ENCODE measurements around the gene RECQL5. TPM values are rescaled to one million over a fixed set of nuclear protein-coding genes. Genes with fewer than 3 reads are reported as not detected.

RECQL5 gene
- total RNA-seq, 6 experiments from 2014 or later, result 13.5 to 24.8 (median 18.4) TPM

DNA sequence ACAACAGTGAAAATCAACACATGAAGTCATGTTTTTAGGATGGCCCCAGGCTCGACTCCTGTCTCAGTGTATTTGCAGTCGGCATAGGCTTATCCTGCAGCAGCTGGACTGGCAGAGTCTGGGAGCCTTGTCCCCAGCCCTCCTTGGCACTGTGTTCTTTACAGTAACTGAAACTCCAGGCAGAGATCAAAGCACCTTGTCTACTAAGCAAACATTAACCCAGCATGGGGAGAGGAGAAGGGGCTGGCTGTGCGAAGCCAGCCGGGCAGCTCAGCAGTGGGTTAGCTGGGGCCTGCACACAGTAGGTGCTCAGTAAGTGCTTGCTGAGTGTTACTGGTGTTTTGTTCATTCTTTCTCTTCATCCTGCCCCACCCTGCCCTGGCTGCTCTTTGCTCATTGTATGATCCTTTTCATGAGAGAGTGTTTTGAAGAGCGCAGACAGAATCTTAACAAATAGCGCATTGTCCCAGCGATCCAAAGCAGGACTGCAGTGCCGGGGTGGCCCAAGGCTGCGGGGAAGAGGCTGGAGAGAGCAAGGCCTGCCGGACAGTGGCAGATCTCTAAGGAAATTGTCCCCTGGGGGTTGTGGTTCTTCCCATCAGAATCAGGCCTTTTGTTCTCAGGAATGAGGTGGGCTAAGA is 30.8 kb upstream of the RECQL5 start:
- no peaks in the 10 kb centered on the region for H3K27me3 ChIP-seq
- H3K36me3 ChIP-seq, result peaks cover 9 to 39% (median 17%) of the 10 kb centered on the region in 4 donors
- no peak for TF ChIP-seq POLR2A (IDR thresholded peaks at IDR 0.05)
- TF ChIP-seq, protein P1, sequence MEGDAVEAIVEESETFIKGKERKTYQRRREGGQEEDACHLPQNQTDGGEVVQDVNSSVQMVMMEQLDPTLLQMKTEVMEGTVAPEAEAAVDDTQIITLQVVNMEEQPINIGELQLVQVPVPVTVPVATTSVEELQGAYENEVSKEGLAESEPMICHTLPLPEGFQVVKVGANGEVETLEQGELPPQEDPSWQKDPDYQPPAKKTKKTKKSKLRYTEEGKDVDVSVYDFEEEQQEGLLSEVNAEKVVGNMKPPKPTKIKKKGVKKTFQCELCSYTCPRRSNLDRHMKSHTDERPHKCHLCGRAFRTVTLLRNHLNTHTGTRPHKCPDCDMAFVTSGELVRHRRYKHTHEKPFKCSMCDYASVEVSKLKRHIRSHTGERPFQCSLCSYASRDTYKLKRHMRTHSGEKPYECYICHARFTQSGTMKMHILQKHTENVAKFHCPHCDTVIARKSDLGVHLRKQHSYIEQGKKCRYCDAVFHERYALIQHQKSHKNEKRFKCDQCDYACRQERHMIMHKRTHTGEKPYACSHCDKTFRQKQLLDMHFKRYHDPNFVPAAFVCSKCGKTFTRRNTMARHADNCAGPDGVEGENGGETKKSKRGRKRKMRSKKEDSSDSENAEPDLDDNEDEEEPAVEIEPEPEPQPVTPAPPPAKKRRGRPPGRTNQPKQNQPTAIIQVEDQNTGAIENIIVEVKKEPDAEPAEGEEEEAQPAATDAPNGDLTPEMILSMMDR (IDR thresholded peaks at IDR 0.05), result no peak
- H3K4me1 ChIP-seq, result peaks cover 0 to 11% (median 0%) of the 10 kb centered on the region in 4 donors
- H3K9me3 ChIP-seq, result no peaks in the 10 kb centered on the region
- DNase-seq (no peak), ATAC-seq (peak in 3 of 4 donors; percentile 45 to 71 (median 46))
- 94% methylated on average over 8 of the region's 10 CpGs for WGBS (ENCODE audit: insufficient coverage, low coverage, low lambda C conversion rate, missing lambda C conversion rate)
- intact Hi-C loops (cut with DNase I), result no loop called here
- H3K4me3 ChIP-seq, result no peak overlapping the region
- H3K27ac ChIP-seq, result peak overlapping the region in 2 of 3 donors; percentile 57 to 77

DNA sequence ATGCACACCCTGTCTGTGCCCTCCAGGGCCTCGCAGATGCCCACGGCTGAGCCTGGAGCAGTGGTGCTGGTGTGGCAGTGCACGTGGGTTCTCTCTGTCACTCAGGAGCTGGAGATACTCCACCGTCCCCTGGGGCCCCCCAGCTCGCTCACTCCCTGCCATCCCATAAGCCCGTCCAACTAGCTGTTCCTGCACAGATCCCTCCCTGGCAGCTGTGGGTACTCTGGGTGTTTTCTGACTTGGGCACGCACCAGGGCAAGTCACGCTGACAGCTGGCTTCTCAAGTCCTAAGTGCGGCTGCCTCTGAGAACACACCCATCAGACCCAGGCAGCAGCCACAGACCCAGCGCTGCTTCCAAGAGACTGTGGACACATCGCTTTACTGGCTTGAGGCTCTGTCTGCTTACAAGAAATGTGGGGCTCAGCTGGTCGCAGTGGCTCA is 28.9 kb upstream of the RECQL5 start:
- 92% methylated on average over 2 of the region's 12 CpGs for WGBS (ENCODE audit: insufficient coverage, low coverage, low lambda C conversion rate, missing lambda C conversion rate)
- TF ChIP-seq, protein P1 (IDR thresholded peaks at IDR 0.05), result no peak
- TF ChIP-seq POLR2A (IDR thresholded peaks at IDR 0.05), result no peak
- peaks cover 4 to 23% (median 13%) of the 10 kb centered on the region in 4 donors for H3K36me3 ChIP-seq
- H3K27me3 ChIP-seq, result no peaks in the 10 kb centered on the region
- intact Hi-C loops (cut with DNase I), result no loop called here
- ATAC-seq (no peak), DNase-seq (no peak)
- H3K9me3 ChIP-seq, result no peaks in the 10 kb centered on the region
- H3K4me1 ChIP-seq, result peaks cover 0 to 11% (median 0%) of the 10 kb centered on the region in 4 donors
- H3K27ac ChIP-seq, result no peak overlapping the region
- no peak overlapping the region for H3K4me3 ChIP-seq

GRCh38 chr17:75695141-75695829 is 28.3 kb upstream of the RECQL5 start:
- H3K27ac ChIP-seq, result no peak overlapping the region
- no peak overlapping the region for H3K4me3 ChIP-seq
- H3K9me3 ChIP-seq, result no peaks in the 10 kb centered on the region
- DNase-seq (no peak), ATAC-seq (no peak)
- WGBS (ENCODE audit: insufficient coverage, low coverage, low lambda C conversion rate, missing lambda C conversion rate), result 88% methylated on average over 4 of the region's 7 CpGs
- H3K36me3 ChIP-seq, result peaks cover 0 to 18% (median 10%) of the 10 kb centered on the region in 4 donors
- intact Hi-C loops (cut with DNase I), result no loop called here
- TF ChIP-seq, protein P1 (IDR thresholded peaks at IDR 0.05), result no peak
- no peak for TF ChIP-seq POLR2A (IDR thresholded peaks at IDR 0.05)
- H3K27me3 ChIP-seq, result no peaks in the 10 kb centered on the region
- peaks cover 0 to 11% (median 0%) of the 10 kb centered on the region in 4 donors for H3K4me1 ChIP-seq

DNA sequence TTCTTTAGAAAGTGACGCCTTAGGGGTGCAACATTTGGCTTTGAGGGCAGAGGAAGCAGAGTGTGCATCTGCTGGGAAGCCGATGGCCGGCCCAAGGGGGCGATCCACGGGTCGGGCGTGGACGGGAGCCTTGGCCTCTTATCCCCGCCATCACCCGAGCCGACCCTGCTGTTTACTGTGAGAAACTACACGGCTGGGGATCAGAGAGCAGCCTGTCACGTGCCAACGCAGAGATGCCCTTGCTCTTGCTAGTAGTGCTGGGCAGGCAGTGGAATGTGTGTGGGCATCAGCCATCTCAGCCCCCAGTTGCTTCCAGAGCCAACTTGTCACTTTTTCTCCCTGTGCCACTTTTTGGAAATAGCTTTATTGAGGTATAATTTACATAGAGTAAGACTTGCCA is 27.6 kb upstream of the RECQL5 start:
- peaks cover 0 to 11% (median 4%) of the 10 kb centered on the region in 4 donors for H3K36me3 ChIP-seq
- intact Hi-C loops (cut with DNase I), result no loop called here

More for the DNA sequence above, 27.6 kb upstream of the RECQL5 start:
- H3K27me3 ChIP-seq, result no peaks in the 10 kb centered on the region
- DNase-seq, result no peak
- H3K4me1 ChIP-seq, result peaks cover 0 to 11% (median 0%) of the 10 kb centered on the region in 4 donors
- no peak overlapping the region for H3K27ac ChIP-seq
- H3K9me3 ChIP-seq, result no peaks in the 10 kb centered on the region
- no peak overlapping the region for H3K4me3 ChIP-seq
- TF ChIP-seq, protein P1 (IDR thresholded peaks at IDR 0.05), result no peak
- no peak for TF ChIP-seq POLR2A (IDR thresholded peaks at IDR 0.05)
- ATAC-seq, result no peak
- 47% methylated on average over 6 of the region's 14 CpGs for WGBS (ENCODE audit: insufficient coverage, low coverage, low lambda C conversion rate, missing lambda C conversion rate)
